Ovary (tissue), 3 donors: ENCODE results near the gene SH3PXD2B.

Source experiments
- POLR2A ChIP-seq: fragments of 450-650 bp; IDR thresholded peaks from one replicate; pipeline ENCODE4 v1.6.1; 2017; ENCODE audit warnings: antibody characterized with exemption, mild to moderate bottlenecking, moderate library complexity
- TF ChIP-seq, protein P1 (sequence below), 3 donors: fragments of 450-650 bp in 2 of 3; fragments of 200-600 bp in 1 of 3; IDR thresholded peaks; one replicate each; pipeline versions ENCODE4 v1.5.1 to v1.8.0; 2016 to 2022; ENCODE audit warnings: antibody characterized with exemption in 3 of 3, mild to moderate bottlenecking in 1 of 3
- donor health status: DM: no; HTN: no; CAD: no.

DNA sequence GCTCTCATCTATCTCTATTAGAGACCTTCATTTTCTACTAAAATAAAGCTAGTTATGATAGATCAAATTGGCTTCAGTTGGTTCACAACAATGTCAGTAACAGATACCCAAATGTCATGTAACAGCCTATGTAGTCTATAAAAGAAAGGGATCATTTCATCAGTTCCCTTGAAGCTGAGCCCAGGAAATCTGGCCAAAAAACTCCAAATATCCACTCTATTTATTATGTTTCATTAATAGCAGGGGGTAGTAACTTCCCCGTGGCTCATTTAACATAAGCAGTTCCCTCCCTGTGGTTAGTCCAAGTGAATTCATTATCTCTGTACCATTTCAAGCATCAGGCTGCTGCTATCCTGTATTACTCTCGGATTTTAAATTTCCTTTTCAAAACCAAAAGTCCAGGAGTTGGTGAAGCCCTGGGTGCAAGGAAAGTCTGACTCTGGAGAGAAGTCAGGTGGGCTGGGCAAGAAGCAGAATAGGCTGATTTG is 66.0 kb downstream of the SH3PXD2B start:
- TF ChIP-seq POLR2A, result no peak
- TF ChIP-seq, protein P1, sequence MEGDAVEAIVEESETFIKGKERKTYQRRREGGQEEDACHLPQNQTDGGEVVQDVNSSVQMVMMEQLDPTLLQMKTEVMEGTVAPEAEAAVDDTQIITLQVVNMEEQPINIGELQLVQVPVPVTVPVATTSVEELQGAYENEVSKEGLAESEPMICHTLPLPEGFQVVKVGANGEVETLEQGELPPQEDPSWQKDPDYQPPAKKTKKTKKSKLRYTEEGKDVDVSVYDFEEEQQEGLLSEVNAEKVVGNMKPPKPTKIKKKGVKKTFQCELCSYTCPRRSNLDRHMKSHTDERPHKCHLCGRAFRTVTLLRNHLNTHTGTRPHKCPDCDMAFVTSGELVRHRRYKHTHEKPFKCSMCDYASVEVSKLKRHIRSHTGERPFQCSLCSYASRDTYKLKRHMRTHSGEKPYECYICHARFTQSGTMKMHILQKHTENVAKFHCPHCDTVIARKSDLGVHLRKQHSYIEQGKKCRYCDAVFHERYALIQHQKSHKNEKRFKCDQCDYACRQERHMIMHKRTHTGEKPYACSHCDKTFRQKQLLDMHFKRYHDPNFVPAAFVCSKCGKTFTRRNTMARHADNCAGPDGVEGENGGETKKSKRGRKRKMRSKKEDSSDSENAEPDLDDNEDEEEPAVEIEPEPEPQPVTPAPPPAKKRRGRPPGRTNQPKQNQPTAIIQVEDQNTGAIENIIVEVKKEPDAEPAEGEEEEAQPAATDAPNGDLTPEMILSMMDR (IDR thresholded peaks at IDR 0.05), result no peak
